ENCODE data around the gene SFSWAP.
A peak's percentile ranks its signal among the peaks of the same experiment; 100 is the strongest.

SFSWAP gene

DNA sequence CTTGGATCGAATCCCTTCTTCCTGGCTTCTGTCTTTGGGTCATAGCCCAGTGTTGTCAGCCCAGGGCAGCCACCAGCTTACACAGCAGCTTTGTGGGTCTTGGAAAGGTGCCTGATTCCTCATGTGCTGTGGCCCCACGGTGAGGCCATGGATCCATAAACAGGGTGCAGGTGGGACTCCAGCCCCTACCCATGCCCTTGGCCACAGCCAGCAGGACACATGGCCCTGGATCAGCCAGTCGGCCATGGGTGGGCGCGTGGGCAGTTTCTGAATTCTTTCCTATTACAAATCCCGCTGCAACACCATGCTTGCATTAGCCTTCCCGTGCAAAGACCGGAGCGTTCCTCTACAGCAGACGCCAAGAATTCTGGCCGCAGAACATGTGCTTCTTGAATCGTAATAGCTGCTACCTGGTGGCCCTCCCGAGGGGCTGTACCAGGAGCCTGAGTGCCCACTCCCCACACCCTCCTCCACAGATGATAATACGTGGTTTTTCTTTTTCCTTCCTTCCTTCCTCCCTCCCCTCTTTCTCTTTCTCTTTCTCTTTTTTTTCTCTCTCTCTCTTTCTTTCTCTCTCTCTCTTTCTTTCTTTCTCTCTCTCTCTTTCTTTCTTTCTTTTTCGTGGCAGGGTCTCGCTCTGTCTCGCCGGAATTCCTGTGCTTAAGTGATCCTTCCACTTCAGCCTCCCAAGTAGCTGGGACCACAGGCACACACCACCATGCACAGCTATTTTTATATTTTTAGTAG lies 114.4 kb downstream of the SFSWAP start:
- Histone ChIP-seq H3K27ac (ENCODE audit: low read depth, low read length) (no peak overlapping the region), H3K4me3 (ENCODE audit: low read depth in 1 of 2, low read length in 2 of 2) (no peak overlapping the region)

DNA sequence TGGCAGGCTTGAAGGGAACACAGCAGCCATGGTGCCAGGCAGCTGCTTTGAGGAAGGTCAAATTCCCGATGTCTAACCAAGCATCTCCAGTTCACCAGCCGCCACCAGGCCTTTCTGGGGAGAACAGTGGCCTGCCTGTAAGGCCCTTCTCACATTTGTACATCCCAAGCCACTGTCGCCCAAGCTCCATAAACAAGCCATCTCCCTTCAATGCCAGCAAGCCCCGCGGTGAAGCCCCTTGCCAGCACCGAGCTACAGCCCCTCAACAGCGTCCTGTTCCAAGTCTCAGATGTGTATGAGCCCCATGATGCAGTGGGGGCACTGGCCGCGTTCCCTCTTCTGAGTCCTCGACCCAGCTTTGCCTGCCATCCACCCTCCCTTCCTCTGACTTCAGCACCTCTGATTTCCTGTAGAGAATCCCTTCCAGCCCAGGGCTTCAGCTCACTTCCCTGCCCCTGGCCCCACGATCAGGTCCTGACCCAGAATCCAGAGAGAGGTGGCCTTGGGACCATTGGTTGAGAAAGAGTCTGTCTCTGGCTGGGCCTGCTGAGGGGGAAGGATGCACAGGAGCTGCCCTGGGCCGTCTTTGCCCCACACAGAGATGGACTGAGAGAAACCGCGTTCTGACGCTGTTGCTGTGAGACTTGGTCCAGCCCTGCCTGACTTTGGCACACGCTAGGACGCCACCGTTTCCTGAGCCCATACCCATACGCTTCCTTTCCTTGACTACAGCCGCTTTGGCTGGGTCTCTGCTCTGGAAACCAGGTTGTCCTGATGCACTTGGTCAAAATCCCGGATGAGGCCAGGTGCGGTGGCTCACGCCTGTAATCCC lies 115.4 kb downstream of the SFSWAP start:
- Histone ChIP-seq H3K27ac (ENCODE audit: low read depth, low read length) (no peak overlapping the region), H3K4me3 (ENCODE audit: low read depth in 1 of 2, low read length in 2 of 2) (no peak overlapping the region), H3K36me3 (ENCODE audit: control insufficient read depth in 1 of 2, insufficient read depth in 2 of 2, low read length in 2 of 2) (no peaks in the 10 kb centered on the region), H3K9ac (ENCODE audit: low read depth in 1 of 2, low read length in 2 of 2) (no peak overlapping the region), H3K4me1 (ENCODE audit: control insufficient read depth in 1 of 2, insufficient read depth in 2 of 2, low read length in 2 of 2) (peaks cover 0 to 17% of the 10 kb centered on the region in 2 donors), H3K27me3 (ENCODE audit: control insufficient read depth in 1 of 2, insufficient read depth in 2 of 2, low read length in 2 of 2) (peaks cover 22 to 27% of the 10 kb centered on the region in 2 donors), H3K9me3 (ENCODE audit: control insufficient read depth in 1 of 2, low read length in 2 of 2) (no peaks in the 10 kb centered on the region)

More for the DNA sequence above, 114.4 kb downstream of the SFSWAP start:
- Histone ChIP-seq H3K4me1 (ENCODE audit: control insufficient read depth in 1 of 2, insufficient read depth in 2 of 2, low read length in 2 of 2) (peaks cover 0 to 8% of the 10 kb centered on the region in 2 donors), H3K9me3 (ENCODE audit: control insufficient read depth in 1 of 2, low read length in 2 of 2) (no peaks in the 10 kb centered on the region), H3K9ac (ENCODE audit: low read depth in 1 of 2, low read length in 2 of 2) (no peak overlapping the region), H3K27me3 (ENCODE audit: control insufficient read depth in 1 of 2, insufficient read depth in 2 of 2, low read length in 2 of 2) (peaks cover 20 to 22% of the 10 kb centered on the region in 2 donors), H3K36me3 (ENCODE audit: control insufficient read depth in 1 of 2, insufficient read depth in 2 of 2, low read length in 2 of 2) (no peaks in the 10 kb centered on the region)

DNA sequence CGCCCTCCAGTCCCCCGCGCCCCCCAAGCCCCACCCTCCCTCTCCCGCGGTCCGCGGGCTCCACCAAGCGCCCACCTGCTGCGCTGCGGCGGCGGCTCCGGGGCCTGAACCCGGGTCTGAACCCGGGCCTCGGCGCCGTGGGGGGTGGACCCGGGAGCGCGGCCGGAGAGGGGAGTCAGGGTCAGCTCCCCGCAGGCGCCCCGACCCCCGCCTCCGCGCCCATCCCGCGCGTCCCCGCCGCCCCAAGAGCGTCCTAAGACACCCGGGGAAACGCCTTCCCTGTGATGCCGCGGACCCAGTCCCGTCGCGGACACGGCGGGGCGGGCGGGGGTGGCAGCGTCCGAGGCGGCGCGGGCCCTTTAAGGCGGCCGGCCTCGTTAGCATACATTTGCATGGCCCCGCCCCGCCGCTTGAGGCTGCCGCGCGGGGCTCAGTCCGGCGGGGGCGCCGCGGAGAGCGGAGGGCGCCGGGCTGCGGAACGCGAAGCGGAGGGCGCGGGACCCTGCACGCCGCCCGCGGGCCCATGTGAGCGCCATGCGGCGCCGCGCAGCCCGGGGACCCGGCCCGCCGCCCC lies 117.2 kb downstream of the SFSWAP start, which contains the start of gene MMP17:
Gene MMP17, plus strand, starts transcription at position 433 of the 574 bp plus-strand sequence. Its CDS starts 102 bp downstream, at position 535.
- peaks cover 23 to 36% of the 10 kb centered on the region in 2 donors for H3K27me3 ChIP-seq (ENCODE audit: control insufficient read depth in 1 of 2, insufficient read depth in 2 of 2, low read length in 2 of 2)
- H3K4me1 ChIP-seq (ENCODE audit: control insufficient read depth in 1 of 2, insufficient read depth in 2 of 2, low read length in 2 of 2): peaks cover 0 to 18% of the 10 kb centered on the region in 2 donors
- no peak within 1 kb of the TSS for H3K27ac ChIP-seq (ENCODE audit: low read depth, low read length)
- no peaks in the 10 kb centered on the region for H3K9me3 ChIP-seq (ENCODE audit: control insufficient read depth in 1 of 2, low read length in 2 of 2)
- peak within 1 kb of the TSS; percentile 29 to 55 for H3K4me3 ChIP-seq (ENCODE audit: low read depth in 1 of 2, low read length in 2 of 2)
- no peak within 1 kb of the TSS for H3K9ac ChIP-seq (ENCODE audit: low read depth in 1 of 2, low read length in 2 of 2)
- no peaks in the 10 kb centered on the region for H3K36me3 ChIP-seq (ENCODE audit: control insufficient read depth in 1 of 2, insufficient read depth in 2 of 2, low read length in 2 of 2)

DNA sequence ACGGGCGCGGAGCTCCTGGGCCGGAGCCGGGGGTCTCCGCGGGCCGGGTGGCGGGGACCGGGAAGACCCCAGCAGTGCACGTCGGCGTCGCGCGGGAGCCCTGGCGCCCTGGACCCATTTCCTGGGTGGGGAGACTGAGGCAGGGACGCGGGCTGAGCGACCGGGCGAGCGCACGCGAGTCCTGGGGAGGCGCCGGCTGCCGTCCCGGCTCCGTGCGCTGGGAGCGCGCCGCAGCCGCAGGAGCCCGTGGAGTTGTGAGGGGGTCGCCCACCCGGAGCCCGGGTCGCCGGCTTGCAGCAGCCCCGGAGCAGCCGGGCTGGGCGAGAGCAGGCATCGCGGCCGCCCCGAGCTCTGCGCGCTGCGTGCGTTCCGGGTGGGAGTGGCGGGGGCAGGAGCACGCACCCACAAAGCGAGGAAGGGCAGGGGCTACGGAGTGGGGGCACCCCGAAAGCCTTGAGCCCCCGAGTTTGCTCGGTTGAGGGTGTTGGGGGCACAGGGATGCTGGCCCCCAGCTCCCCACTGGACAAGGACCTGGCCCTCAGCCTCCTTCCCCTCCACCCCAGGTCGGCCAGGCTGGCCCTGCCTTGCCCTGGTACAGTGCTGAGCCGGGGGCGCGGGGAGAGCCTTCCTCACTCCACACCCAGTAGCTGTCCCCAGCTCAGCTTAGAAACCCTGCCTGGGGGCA lies 117.9 kb downstream of the SFSWAP start:
- H3K27ac ChIP-seq (ENCODE audit: low read depth, low read length): no peak overlapping the region
- no peak overlapping the region for H3K9ac ChIP-seq (ENCODE audit: low read depth in 1 of 2, low read length in 2 of 2)
- H3K36me3 ChIP-seq (ENCODE audit: control insufficient read depth in 1 of 2, insufficient read depth in 2 of 2, low read length in 2 of 2): no peaks in the 10 kb centered on the region
- H3K4me3 ChIP-seq (ENCODE audit: low read depth in 1 of 2, low read length in 2 of 2): peak overlapping the region; percentile 29 to 55
- peaks cover 29 to 39% of the 10 kb centered on the region in 2 donors for H3K27me3 ChIP-seq (ENCODE audit: control insufficient read depth in 1 of 2, insufficient read depth in 2 of 2, low read length in 2 of 2)
- no peaks in the 10 kb centered on the region for H3K9me3 ChIP-seq (ENCODE audit: control insufficient read depth in 1 of 2, low read length in 2 of 2)
- H3K4me1 ChIP-seq (ENCODE audit: control insufficient read depth in 1 of 2, insufficient read depth in 2 of 2, low read length in 2 of 2): peaks cover 0 to 18% of the 10 kb centered on the region in 2 donors

DNA sequence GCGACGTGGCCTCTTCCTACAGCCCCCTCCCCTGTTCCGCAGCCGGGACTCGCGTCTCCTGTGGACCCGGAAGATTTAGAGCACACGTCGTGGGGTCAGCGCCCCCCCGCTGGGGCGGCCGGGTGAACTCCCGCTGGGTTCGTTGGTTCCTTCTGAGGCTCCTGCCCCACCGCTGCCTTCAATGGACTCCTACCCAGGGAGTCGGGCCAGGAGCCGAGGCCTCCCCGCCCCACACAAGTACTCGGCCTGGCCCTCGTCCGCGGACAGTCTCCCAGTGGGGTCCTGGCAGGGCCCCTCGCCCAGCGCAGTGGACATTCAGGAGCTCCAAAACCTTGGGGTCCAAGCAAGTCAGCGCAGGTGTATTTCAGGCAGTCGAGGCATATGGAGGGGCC lies 118.5 kb downstream of the SFSWAP start:
- Histone ChIP-seq H3K4me3 (ENCODE audit: low read depth in 1 of 2, low read length in 2 of 2) (peak overlapping the region; percentile 29 to 55), H3K9me3 (ENCODE audit: control insufficient read depth in 1 of 2, low read length in 2 of 2) (no peaks in the 10 kb centered on the region), H3K4me1 (ENCODE audit: control insufficient read depth in 1 of 2, insufficient read depth in 2 of 2, low read length in 2 of 2) (peaks cover 0 to 18% of the 10 kb centered on the region in 2 donors), H3K27ac (ENCODE audit: low read depth, low read length) (no peak overlapping the region), H3K36me3 (ENCODE audit: control insufficient read depth in 1 of 2, insufficient read depth in 2 of 2, low read length in 2 of 2) (no peaks in the 10 kb centered on the region), H3K9ac (ENCODE audit: low read depth in 1 of 2, low read length in 2 of 2) (no peak overlapping the region), H3K27me3 (ENCODE audit: control insufficient read depth in 1 of 2, insufficient read depth in 2 of 2, low read length in 2 of 2) (peaks cover 29 to 39% of the 10 kb centered on the region in 2 donors)

DNA sequence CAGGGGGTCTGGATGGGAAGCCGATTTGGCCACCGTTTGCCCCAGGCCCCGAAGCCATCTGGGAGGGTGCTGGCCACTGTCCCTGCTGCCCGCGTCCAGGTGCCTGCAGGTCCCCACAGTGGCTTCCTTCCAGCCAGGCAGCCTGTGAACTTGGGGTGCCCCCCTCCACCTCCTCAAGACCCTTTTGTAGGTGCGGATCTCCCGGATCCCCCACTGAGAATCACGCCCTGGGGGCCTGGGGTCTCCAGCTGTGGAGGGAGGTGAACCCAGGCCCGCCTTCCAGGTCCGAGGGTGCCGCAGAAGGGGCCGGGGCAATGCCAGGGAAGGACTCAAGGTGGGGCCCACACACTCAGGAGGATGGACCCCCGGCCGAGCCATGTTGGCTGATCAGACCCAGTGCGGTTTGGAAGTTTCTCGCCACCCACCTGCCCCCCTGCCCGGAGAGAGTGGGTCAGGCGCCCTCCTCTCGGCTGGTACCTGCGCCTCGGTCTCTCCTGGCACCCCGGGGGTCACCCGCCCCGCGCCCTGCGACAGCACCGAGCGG lies 119.0 kb downstream of the SFSWAP start:
- peaks cover 29 to 39% of the 10 kb centered on the region in 2 donors for H3K27me3 ChIP-seq (ENCODE audit: control insufficient read depth in 1 of 2, insufficient read depth in 2 of 2, low read length in 2 of 2)
- no peak overlapping the region for H3K9ac ChIP-seq (ENCODE audit: low read depth in 1 of 2, low read length in 2 of 2)
- peak overlapping the region; percentile 22 to 55 for H3K4me3 ChIP-seq (ENCODE audit: low read depth in 1 of 2, low read length in 2 of 2)

DNA sequence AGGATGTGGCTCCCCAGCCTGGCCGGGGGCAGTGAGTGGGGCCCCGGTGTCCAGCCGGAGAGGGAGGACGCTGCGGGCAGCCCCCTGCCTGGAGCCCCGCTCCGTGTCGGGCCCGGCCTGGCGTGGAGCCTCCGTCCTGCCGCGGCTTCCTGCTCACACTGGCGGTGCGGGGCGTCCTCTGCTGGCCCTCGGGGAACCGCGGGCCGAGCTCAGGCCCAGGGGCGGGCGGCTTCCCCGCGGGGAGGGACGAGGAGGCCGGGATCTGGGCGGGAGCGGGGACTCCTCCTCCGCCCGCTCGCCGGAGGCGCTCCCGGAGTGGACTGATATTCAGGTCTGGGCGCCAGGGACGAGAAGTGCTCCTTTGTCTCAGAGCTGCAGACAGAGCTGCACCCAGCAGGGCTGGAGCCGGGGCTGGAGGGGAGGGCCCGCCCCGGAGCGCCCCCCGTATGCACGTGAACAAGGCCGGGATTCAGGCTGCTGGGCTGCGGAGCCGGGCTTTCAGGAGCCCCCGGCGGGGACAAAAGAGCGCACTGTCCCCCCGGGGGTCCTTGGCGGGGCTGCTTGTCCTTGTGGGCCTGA lies 119.5 kb downstream of the SFSWAP start:
- Histone ChIP-seq H3K9me3 (ENCODE audit: control insufficient read depth in 1 of 2, low read length in 2 of 2) (no peaks in the 10 kb centered on the region), H3K9ac (ENCODE audit: low read depth in 1 of 2, low read length in 2 of 2) (no peak overlapping the region), H3K27me3 (ENCODE audit: control insufficient read depth in 1 of 2, insufficient read depth in 2 of 2, low read length in 2 of 2) (peaks cover 29 to 35% of the 10 kb centered on the region in 2 donors), H3K4me1 (ENCODE audit: control insufficient read depth in 1 of 2, insufficient read depth in 2 of 2, low read length in 2 of 2) (peaks cover 0 to 18% of the 10 kb centered on the region in 2 donors), H3K36me3 (ENCODE audit: control insufficient read depth in 1 of 2, insufficient read depth in 2 of 2, low read length in 2 of 2) (no peaks in the 10 kb centered on the region), H3K27ac (ENCODE audit: low read depth, low read length) (no peak overlapping the region), H3K4me3 (ENCODE audit: low read depth in 1 of 2, low read length in 2 of 2) (peak overlapping the region; percentile 51 to 55)

More for the DNA sequence above, 119.0 kb downstream of the SFSWAP start:
- H3K36me3 ChIP-seq (ENCODE audit: control insufficient read depth in 1 of 2, insufficient read depth in 2 of 2, low read length in 2 of 2): no peaks in the 10 kb centered on the region
- no peak overlapping the region for H3K27ac ChIP-seq (ENCODE audit: low read depth, low read length)
- peaks cover 0 to 18% of the 10 kb centered on the region in 2 donors for H3K4me1 ChIP-seq (ENCODE audit: control insufficient read depth in 1 of 2, insufficient read depth in 2 of 2, low read length in 2 of 2)
- H3K9me3 ChIP-seq (ENCODE audit: control insufficient read depth in 1 of 2, low read length in 2 of 2): no peaks in the 10 kb centered on the region

DNA sequence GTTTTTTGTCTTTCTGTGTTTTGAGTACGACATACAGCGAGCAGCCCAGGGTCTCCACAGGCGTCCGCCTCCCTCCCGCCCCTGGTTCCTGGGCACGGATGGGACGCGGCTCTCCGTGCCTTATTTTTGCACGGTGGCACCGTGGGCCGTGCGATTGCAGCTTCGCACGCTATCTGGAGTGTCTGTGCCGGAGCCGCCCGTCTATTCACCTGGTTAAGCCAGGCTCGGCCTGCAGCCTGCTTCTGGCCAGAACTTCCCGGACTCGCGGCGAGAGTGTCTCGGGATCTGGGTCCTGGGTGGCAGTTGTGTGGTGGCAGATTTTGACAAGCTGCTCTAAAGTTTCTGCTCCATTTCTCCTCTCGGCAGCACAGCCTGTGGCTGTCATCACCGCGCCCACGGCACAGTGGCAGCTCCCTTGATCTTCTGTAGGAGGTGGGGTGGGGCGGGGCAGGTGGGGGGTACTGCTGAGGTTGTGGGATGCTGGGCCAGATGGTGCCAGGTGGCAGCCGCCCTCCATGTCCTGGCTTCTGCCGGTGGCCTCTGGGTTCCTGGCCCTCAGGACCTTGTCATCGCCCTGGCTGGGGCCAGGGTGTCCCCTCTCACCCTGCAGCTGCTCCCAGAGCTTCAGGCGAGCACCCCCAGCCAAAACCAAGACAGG lies 120.2 kb downstream of the SFSWAP start:
- Histone ChIP-seq H3K9ac (ENCODE audit: low read depth in 1 of 2, low read length in 2 of 2) (no peak overlapping the region), H3K4me3 (ENCODE audit: low read depth in 1 of 2, low read length in 2 of 2) (peak overlapping the region; percentile 48 to 55), H3K27me3 (ENCODE audit: control insufficient read depth in 1 of 2, insufficient read depth in 2 of 2, low read length in 2 of 2) (peaks cover 29 to 39% of the 10 kb centered on the region in 2 donors), H3K36me3 (ENCODE audit: control insufficient read depth in 1 of 2, insufficient read depth in 2 of 2, low read length in 2 of 2) (no peaks in the 10 kb centered on the region), H3K27ac (ENCODE audit: low read depth, low read length) (no peak overlapping the region), H3K4me1 (ENCODE audit: control insufficient read depth in 1 of 2, insufficient read depth in 2 of 2, low read length in 2 of 2) (peaks cover 0 to 18% of the 10 kb centered on the region in 2 donors), H3K9me3 (ENCODE audit: control insufficient read depth in 1 of 2, low read length in 2 of 2) (no peaks in the 10 kb centered on the region)

DNA sequence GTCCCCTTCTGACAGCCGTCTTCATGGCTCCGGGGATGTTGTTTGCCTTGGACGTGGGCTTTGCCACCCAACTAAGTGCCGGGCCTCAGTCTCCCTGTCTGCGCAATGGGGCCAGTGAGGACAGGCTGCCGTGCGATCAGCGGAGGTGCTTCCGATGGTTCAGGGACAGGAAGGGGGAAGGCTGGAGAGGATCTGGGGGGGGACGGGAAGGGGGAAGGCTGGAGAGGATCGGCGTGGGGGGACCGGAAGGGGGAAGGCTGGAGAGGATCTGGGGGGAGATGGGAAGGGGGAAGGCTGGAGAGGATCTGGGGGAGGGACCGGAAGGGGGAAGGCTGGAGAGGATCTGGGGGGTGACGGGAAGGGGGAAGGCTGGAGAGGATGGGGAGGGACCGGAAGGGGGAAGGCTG lies 120.7 kb downstream of the SFSWAP start:
- Histone ChIP-seq H3K9ac (ENCODE audit: low read depth in 1 of 2, low read length in 2 of 2) (no peak overlapping the region), H3K27ac (ENCODE audit: low read depth, low read length) (no peak overlapping the region), H3K9me3 (ENCODE audit: control insufficient read depth in 1 of 2, low read length in 2 of 2) (no peaks in the 10 kb centered on the region), H3K27me3 (ENCODE audit: control insufficient read depth in 1 of 2, insufficient read depth in 2 of 2, low read length in 2 of 2) (peaks cover 29 to 39% of the 10 kb centered on the region in 2 donors), H3K4me1 (ENCODE audit: control insufficient read depth in 1 of 2, insufficient read depth in 2 of 2, low read length in 2 of 2) (peaks cover 0 to 18% of the 10 kb centered on the region in 2 donors), H3K4me3 (ENCODE audit: low read depth in 1 of 2, low read length in 2 of 2) (peak overlapping the region; percentile 43), H3K36me3 (ENCODE audit: control insufficient read depth in 1 of 2, insufficient read depth in 2 of 2, low read length in 2 of 2) (no peaks in the 10 kb centered on the region)

All from duodenal mucosa (tissue), 2 donors.